Measurements from ENCODE around the gene TAGAP.

- no peak for TF ChIP-seq EZH2 (IDR thresholded peaks at IDR 0.05; ENCODE audit: borderline replicate concordance, low read length)
- TF ChIP-seq CTCF (conservative IDR thresholded peaks at IDR 0.05 in 1 of 2, IDR thresholded peaks at IDR 0.05 in 1 of 2; ENCODE audit: extremely low read depth in 1 of 2, insufficient read depth in 1 of 2, low read depth in 1 of 2, low read length in 2 of 2): no peak
Observed at GRCh38 chr6:159061146-159061545, 16.4 kb upstream of the TAGAP start.

All from mammary epithelial cell (primary cell).